HG03565 (cell line): ENCODE measurements around the gene CDH8.
"Not testable (repeated sequence)": the region's sequence is repeated elsewhere in the genome, so short reads cannot be mapped to it uniquely, and the experiment has no call there.

ENCODE experiments used
- ATAC-seq: cut with Tn5 transposase; IDR thresholded peaks from one replicate; pipeline ENCODE4 v1.9.1; 2021; ENCODE audit warnings: mild to moderate bottlenecking, moderate library complexity; ENCODE audit not compliant: unreplicated experiment

The CDH8 gene

GRCh38 chr16:61871837-61872777 lies 164.1 kb downstream of the CDH8 start:
- ATAC-seq, result no peak

DNA sequence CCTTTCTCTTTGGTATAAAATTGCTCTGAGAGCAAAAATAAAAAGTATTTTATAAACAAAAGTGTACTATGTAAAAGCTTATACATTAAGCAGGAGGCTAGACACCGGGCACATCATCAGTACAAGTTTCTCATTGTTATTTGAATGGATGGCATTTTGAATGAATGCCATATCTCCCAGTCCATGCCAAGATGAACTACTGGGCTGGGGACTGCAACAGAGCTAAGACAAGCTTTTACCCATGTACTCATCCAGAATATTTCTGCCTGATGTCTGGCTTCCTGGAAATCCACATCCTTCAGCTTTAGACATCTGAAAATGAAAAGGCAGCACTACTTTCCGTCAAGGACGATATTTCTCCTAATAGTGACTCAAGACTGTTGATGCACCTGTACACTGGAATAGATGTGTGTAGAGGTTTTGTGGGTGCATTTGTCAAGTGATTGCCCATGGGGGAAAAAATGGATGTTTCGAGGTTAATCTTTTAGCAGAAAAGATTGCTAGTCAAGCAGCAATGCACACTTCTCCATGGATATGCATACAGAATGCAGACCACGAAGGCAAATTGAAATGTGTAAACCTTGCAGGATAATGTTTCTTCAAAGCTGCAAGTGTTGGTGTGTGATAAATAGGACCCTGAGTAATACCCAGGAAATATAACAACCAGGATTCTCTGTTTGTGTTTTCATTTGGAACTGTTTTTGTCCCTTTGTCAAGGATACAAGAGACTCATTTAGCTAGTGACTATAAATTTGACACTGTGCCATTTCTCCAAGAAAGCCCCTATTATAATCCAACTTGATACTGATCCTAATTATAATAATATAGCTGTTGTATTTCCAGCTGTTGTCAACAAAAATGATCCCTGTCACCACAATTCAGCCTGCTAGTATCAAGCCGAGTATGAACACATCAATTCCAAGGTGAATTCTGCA lies 173.8 kb downstream of the CDH8 start:
- no peak for ATAC-seq

DNA sequence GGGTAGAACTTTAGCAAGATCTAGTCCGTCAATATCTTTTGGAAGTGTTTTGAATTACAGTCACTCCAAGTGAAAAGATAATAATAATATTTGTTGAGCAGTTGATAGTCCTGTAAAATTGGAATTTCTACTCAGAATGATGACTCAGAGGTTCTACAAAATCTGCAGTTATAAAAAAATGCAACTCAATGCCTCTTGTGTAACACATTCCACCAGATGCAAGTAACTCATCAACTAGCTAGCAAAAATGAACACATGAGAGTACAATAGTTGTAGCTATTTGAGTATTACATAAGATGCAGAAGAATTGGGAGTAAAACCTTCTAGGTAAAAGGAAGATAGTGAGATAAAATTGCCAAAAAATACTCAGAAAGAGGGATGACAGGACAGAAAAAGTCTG lies 177.2 kb downstream of the CDH8 start:
- ATAC-seq, result no peak

GRCh38 chr16:61842666-61843065 lies 193.6 kb downstream of the CDH8 start:
- no peak for ATAC-seq

DNA sequence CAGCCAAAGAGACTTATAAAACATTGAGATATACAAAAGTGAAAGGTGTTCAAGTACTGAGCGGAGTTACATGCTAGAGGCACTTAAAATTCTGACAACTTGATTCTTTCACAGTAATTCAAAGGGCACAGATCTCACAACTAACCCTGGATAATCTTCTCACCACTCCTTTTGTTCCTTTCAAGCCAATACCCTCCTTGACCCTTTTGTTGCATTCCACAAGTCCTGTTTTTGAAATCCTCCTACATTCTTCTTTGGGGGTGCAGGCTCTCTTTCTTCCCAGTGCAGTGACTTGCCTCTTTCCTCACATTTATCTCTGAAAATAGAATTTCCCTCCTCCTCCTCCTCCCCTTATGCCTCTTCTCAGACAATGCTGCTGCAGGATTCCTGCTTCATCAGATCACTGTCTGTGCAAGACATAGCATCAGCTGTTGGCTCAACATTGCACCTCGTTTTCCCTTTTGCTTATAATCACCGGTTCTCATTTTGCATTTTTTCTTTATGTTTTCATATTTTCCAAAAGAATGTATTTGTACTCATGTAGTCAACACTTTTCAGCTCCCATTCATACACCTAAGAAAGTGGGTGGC lies 199.3 kb downstream of the CDH8 start:
- ATAC-seq, result no peak

- no peak for ATAC-seq
These were observed 202.2 kb downstream of the CDH8 start for GRCh38 chr16:61834082-61834481.

- no peak for ATAC-seq
These were observed 204.8 kb downstream of the CDH8 start for GRCh38 chr16:61831351-61831917.

DNA sequence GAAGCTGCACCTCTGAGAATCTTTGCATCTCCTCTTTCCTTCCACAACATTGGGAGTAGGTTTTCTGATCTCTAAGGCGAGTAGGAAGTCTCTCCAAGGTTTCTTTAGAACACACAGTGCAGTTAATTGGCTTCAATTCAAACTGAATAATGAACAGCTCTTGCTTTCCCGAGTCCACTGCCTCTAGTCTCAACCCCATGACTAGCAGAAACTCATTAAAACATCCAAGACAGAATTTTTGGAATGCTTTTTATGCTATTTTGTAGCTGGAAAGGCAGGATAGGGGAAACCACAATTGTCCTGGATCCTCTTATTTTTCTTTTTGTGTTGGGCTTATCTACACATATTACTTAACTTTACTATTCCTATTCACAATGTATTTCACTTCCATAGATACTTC lies 206.6 kb downstream of the CDH8 start:
- ATAC-seq, result no peak

GRCh38 chr16:61823326-61823725 lies 212.9 kb downstream of the CDH8 start:
- no peak for ATAC-seq

- ATAC-seq, result no peak
These were observed 215.4 kb downstream of the CDH8 start for GRCh38 chr16:61820820-61821219.

- no peak for ATAC-seq
These were observed 215.8 kb downstream of the CDH8 start for GRCh38 chr16:61820398-61820797.

DNA sequence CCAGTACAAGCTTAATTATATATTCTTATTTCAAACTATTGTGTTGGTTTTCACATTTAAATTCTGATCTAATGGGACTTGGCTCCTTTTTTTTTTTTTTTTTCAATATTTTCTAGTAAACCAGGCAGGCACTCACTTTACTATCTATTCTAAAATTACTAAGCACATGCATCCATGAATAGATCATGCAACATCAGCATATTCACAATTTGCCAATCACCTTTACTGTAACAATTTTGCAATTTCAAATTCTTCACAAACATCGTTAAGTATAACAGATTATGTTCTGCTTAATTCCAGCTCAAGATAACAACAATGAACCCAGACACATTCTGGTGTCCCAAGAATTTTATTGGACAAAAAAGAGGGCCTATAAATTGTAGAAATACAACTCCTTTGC lies 217.4 kb downstream of the CDH8 start:
- ATAC-seq, result no peak

DNA sequence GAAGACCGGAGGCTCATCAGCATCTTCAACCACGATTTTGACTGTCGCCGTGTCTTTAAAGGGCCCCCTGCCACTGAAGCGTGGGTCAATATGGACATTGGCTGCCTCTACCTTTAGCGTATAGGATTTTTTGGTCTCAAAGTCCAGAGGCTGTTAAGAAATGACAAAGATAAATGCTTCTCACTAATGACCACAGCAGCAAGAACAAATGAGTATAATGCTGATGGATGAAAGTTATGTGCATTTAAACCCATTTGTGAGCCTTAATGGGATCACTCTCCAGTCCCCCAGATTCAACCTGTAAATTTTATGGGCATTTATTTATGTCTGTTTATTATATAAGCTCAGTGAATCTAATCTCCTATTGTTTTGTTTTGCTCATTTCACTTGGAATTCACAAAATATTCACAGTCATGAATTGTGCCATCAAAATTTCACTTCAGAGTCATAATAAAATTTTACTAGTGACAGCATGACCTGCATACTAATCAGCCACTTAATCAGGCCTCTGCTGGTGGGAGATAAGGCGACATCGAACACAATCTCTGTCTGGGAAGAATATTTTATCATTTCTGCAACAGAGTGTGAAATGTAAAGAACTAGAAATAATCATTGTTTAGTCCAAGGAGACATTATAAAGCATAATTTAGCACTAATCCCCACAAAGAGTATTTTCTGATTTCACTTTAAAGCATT lies 218.5 kb downstream of the CDH8 start:
- ATAC-seq, result no peak

- no peak for ATAC-seq
These were observed 221.4 kb downstream of the CDH8 start for GRCh38 chr16:61814726-61815347.

DNA sequence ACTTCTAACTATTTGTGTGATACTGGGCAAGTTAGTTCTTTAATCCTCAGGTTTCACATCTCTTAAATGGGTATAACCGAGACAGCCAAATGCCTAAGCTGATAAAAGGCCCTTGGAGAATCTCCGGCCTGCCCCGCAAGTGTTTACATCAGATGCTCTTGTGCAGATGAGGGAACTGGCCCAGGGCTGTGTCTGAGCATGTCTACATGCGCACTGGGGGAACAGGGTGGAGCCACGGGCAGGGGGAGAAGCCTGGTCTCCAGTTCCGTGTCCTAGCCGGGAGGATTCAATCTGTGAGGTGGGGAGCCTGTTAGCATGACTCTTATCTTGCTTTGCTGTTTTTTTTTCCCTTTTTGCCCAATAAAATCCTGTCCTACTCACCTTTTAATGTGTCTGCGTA lies 222.9 kb downstream of the CDH8 start:
- no peak for ATAC-seq

DNA sequence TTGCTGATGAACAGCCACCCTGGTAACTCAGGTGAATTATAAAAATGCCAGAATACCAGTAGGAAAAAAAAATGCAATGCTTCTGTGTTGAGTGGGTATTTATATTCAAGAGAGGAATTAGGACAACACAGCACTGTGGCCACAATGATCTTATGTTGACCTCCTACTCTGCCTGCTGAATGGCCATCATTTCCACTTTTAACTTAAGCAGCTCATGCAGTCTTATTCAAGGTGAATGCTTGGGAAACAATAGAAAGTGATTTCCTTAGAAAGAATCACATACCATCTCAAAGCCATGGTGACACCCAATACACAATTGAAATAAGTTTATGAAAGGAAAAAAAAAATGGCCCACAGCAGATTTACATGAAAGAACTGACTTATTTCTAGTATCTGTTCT lies 224.0 kb downstream of the CDH8 start:
- no peak for ATAC-seq

- no peak for ATAC-seq
These were observed 228.7 kb downstream of the CDH8 start for GRCh38 chr16:61807551-61807950.

DNA sequence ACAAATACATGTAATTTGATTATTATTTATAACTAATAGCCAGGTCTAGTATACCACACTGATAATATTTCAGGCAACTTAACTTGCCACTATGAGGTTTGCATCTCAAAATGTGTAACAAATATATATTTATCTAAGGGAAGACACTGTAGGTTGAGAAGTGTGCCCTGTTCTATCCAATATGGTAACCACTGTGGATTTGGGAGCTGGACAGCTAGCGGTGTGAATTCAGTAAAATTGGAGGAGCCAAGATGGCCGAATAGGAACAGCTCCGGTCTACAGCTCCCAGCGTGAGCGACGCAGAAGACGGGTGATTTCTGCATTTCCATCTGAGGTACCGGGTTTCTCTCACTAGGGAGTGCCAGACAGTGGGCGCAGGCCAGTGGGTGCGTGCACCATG lies 235.0 kb downstream of the CDH8 start:
- ATAC-seq, result not testable (repeated sequence)

GRCh38 chr16:61798741-61799140 lies 237.5 kb downstream of the CDH8 start:
- no peak for ATAC-seq

DNA sequence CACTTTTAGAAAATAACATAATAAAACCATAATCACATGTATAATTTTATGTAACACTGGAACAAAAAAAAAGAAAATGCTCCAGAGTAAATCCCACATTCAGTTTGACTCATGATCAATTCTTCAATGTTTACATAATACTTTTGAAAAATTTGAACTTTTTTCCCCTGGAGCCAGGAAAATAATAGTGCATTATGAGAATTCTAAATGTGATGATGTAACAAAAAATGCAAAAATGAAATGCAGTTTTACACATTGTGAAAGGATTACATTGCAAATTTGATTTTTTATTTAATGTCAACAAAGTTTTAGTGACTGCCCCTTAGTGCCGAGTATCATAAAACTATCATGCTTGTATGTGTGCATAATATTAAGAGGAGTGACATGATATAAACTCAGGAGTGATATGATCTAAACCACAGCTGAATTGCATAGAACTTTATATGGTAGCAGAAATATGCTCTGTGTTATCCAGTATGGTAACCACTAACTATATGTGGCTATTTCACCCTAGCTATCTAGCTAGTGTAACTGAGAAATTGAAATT lies 238.2 kb downstream of the CDH8 start:
- no peak for ATAC-seq
